Measurements from ENCODE around the gene BMF.

BMF gene

DNA sequence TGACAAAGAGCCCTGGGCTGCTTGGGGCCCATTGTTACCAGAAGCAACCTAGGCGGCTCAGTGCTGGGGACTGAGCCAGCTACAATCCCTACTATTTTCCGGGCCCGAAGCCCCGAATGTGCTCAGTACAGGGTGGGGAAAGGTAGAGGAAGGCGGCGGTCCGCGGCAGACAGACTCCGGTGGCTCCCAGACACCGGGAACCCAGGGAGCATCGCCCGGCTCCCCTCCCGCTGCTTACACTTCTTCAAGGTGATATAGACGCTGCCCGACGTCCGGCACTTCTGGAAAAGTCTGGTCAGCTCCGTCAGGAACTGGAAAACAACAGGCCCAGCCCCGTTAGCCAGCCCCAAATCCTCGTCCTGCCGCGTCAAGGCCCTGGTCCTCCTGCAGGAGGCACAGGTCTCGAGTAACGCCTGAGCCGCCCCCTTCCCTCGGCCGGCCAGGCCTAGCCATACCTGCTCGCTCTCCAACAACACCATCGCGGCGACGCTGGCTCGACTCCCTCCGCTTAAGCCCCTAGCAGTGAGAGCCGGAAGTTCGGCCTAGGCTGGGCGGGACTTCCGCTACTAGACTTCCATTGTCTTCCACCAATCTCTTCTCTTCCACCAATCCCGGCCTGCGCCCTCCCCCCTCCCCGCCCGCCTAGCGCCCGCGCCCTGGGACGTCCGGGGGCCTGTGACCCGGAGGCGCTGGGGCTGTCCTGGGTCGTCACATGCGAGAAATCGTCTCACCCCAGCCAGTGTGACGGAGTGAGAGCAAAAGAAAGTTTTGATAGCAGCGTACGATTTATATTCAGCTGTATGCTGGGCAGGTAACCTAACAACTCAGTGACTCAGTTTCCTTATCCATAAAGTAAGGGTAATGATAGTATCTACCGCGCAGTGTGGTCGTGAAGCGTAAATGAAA lies 69.8 kb downstream of the BMF start, which contains the start of gene SRP14:
Gene SRP14, minus strand, starts transcription at position 544 of the 906 bp plus-strand sequence. Its CDS starts 65 bp downstream, at position 479.
- peak; percentile 80 for DNase-seq (ENCODE audit: low read depth)
- peak within 1 kb of the TSS; percentile 61 for H3K4me3 ChIP-seq (ENCODE audit: low read depth, low read length)

DNA sequence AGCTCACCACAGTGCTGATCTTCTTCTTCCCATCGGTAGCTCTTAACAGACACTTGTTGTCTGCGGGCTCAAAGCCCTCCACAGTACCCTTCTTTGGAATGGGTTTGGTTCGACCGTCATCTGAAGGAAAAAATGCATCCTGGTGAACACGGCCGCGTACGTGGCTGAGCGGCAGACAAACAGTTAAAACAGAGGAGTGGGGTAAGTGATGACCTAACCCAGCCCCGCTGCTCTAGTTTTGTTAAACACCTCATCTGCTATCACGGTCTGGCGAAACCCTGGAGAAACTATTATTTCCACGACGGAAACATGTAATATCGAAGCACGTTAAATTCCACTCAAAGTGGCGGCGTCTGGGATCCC lies 70.4 kb downstream of the BMF start:
- no peak for DNase-seq (ENCODE audit: low read depth)
- H3K4me3 ChIP-seq (ENCODE audit: low read depth, low read length), result peak overlapping the region; percentile 61
